ENCODE measurements around the gene INPP5F.

Gene INPP5F

DNA sequence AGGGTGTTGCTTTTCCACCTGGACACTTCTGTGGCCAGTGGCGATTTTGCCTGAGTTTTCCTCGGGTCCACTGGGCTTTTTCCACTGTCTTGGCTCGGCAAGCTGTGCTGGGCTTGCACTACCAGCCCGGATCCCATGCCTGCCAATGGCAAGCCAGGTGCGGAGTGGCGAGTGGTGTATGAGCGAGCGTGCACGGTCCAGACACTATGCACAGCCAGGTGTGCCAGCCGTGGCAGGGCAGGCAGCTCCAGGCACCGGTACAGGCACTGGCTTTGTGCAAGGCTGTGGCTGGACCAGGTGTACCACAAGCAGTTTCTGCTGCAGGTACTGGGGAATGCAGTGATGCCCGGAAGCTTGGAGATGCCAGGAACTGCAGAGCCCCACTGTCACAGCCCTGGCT is 22.1 kb downstream of the INPP5F start:
- 0 out of 2 replicates have a peak, but pooled peaks cover 7% of the 10 kb centered on the region for H3K9me3 ChIP-seq (ENCODE audit: control insufficient read depth, insufficient read depth, low read length)
- H3K4me3 ChIP-seq (ENCODE audit: low read depth, low read length): no peak overlapping the region
- peaks cover 10% of the 10 kb centered on the region; the same call in 1 of the 2 replicates for H3K4me1 ChIP-seq (ENCODE audit: control insufficient read depth, insufficient read depth, low read length)
- no peak overlapping the region for H3K9ac ChIP-seq (ENCODE audit: low read depth, low read length)
- H3K27me3 ChIP-seq (ENCODE audit: control insufficient read depth, insufficient read depth, low read length): no peaks in the 10 kb centered on the region
- H3K36me3 ChIP-seq (ENCODE audit: control insufficient read depth, insufficient read depth, low read length): no peaks in the 10 kb centered on the region
- no peak overlapping the region for H3K27ac ChIP-seq (ENCODE audit: low read depth, low read length)

GRCh38 chr10:119748871-119749270 is 23.0 kb downstream of the INPP5F start:
- Histone ChIP-seq H3K4me1 (ENCODE audit: control insufficient read depth, insufficient read depth, low read length) (peaks cover 3% of the 10 kb centered on the region; the same call in 1 of the 2 replicates), H3K4me3 (ENCODE audit: low read depth, low read length) (no peak overlapping the region), H3K9me3 (ENCODE audit: control insufficient read depth, insufficient read depth, low read length) (0 out of 2 replicates have a peak, but pooled peaks cover 7% of the 10 kb centered on the region), H3K27me3 (ENCODE audit: control insufficient read depth, insufficient read depth, low read length) (no peaks in the 10 kb centered on the region), H3K36me3 (ENCODE audit: control insufficient read depth, insufficient read depth, low read length) (no peaks in the 10 kb centered on the region), H3K27ac (ENCODE audit: low read depth, low read length) (no peak overlapping the region), H3K9ac (ENCODE audit: low read depth, low read length) (no peak overlapping the region)

GRCh38 chr10:119749455-119749854 is 23.6 kb downstream of the INPP5F start:
- Histone ChIP-seq H3K4me1 (ENCODE audit: control insufficient read depth, insufficient read depth, low read length) (0 out of 2 replicates have a peak, but pooled peaks cover 6% of the 10 kb centered on the region), H3K9ac (ENCODE audit: low read depth, low read length) (no peak overlapping the region), H3K9me3 (ENCODE audit: control insufficient read depth, insufficient read depth, low read length) (0 out of 2 replicates have a peak, but pooled peaks cover 7% of the 10 kb centered on the region), H3K4me3 (ENCODE audit: low read depth, low read length) (no peak overlapping the region), H3K27me3 (ENCODE audit: control insufficient read depth, insufficient read depth, low read length) (no peaks in the 10 kb centered on the region), H3K36me3 (ENCODE audit: control insufficient read depth, insufficient read depth, low read length) (no peaks in the 10 kb centered on the region), H3K27ac (ENCODE audit: low read depth, low read length) (no peak overlapping the region)

DNA sequence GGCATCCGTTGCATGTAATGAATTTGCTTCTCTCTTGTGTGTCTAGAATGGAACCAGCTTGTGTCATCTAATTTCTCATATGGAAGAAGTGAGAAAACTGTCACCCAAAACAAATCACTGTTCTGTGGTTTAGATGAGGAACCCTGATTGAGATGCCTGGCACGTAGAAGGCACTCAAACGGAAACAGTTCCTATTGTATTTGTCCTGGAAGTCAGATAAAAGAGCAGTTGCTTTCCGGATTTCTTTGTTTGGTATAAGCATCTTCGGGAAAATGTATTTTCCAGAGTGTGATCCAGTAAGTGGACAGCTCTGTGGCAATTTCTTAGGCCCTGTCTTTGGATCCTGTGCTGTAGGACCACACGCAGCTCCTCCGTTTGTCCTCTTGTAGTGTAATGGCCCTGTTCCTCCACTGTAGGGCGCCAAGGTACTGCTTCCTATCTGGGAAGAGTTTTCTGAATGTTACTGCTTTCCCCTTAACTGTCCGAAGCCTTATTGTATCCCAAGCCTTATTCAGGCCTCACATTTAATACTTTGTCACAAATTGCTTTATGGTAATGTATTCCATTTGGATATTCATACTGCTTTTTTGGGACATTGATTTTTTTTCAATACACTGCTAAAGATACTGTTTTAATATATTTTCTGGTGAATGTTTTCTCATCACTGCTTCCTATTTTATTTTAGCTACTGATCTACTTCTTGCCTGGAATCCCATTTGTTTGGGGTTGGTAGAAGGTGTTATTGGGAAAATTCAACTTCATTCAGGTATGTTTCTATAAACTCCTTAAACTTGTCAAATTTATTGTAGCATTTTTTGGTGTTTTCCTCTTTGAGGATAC is 24.8 kb downstream of the INPP5F start:
- H3K9me3 ChIP-seq (ENCODE audit: control insufficient read depth, insufficient read depth, low read length): 0 out of 2 replicates have a peak, but pooled peaks cover 7% of the 10 kb centered on the region
- no peaks in the 10 kb centered on the region for H3K36me3 ChIP-seq (ENCODE audit: control insufficient read depth, insufficient read depth, low read length)
- no peak overlapping the region for H3K27ac ChIP-seq (ENCODE audit: low read depth, low read length)
- H3K4me3 ChIP-seq (ENCODE audit: low read depth, low read length): no peak overlapping the region
- 0 out of 2 replicates have a peak, but pooled peaks cover 6% of the 10 kb centered on the region for H3K4me1 ChIP-seq (ENCODE audit: control insufficient read depth, insufficient read depth, low read length)
- H3K9ac ChIP-seq (ENCODE audit: low read depth, low read length): no peak overlapping the region
- H3K27me3 ChIP-seq (ENCODE audit: control insufficient read depth, insufficient read depth, low read length): no peaks in the 10 kb centered on the region

DNA sequence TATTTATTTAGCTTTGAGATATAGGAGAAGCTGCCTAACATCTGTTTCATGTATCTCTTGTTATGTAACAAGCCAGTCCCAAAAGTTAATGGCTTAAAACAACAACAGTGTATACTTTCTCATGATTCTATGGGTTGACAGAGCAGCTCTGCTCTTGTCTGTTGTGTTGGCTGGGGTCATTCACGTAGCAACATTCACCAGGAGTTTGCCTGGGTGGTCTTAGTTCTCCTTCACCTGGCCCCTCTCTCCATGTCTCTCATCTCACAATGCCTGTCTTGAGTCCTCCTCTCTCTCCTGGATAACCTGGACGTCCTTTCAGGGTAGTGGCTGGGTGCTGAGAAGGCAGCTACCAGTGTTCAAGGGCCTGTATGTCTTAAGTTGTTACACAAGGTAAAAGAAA is 27.5 kb downstream of the INPP5F start:
- Histone ChIP-seq H3K4me1 (ENCODE audit: control insufficient read depth, insufficient read depth, low read length) (0 out of 2 replicates have a peak, but pooled peaks cover 6% of the 10 kb centered on the region), H3K27me3 (ENCODE audit: control insufficient read depth, insufficient read depth, low read length) (no peaks in the 10 kb centered on the region), H3K9ac (ENCODE audit: low read depth, low read length) (no peak overlapping the region), H3K4me3 (ENCODE audit: low read depth, low read length) (no peak overlapping the region), H3K36me3 (ENCODE audit: control insufficient read depth, insufficient read depth, low read length) (no peaks in the 10 kb centered on the region), H3K27ac (ENCODE audit: low read depth, low read length) (no peak overlapping the region), H3K9me3 (ENCODE audit: control insufficient read depth, insufficient read depth, low read length) (no peaks in the 10 kb centered on the region)

GRCh38 chr10:119754085-119754484 is 28.2 kb downstream of the INPP5F start:
- H3K4me1 ChIP-seq (ENCODE audit: control insufficient read depth, insufficient read depth, low read length): 0 out of 2 replicates have a peak, but pooled peaks cover 6% of the 10 kb centered on the region
- no peaks in the 10 kb centered on the region for H3K36me3 ChIP-seq (ENCODE audit: control insufficient read depth, insufficient read depth, low read length)
- no peak overlapping the region for H3K4me3 ChIP-seq (ENCODE audit: low read depth, low read length)
- H3K27ac ChIP-seq (ENCODE audit: low read depth, low read length): no peak overlapping the region
- H3K9ac ChIP-seq (ENCODE audit: low read depth, low read length): no peak overlapping the region
- H3K9me3 ChIP-seq (ENCODE audit: control insufficient read depth, insufficient read depth, low read length): no peaks in the 10 kb centered on the region
- no peaks in the 10 kb centered on the region for H3K27me3 ChIP-seq (ENCODE audit: control insufficient read depth, insufficient read depth, low read length)

DNA sequence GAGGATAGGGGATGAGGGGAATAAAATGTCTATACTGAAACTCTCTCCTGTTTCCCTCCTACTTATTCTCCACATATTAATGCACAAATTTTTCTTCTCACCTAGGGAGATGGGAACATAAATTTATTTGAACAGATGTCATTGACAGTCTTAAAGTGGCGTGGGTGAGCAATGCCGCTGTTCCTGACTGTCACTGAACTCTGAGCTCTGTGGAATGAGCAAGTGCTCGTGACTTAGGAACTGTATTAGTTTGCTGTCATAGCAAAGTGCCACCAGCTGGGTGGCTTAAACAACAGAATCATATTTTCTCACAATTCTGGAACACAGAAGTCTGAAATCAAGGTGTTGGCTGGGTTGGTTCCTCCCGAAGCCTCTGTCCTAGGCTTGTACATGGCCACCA is 29.1 kb downstream of the INPP5F start:
- no peak overlapping the region for H3K4me3 ChIP-seq (ENCODE audit: low read depth, low read length)
- H3K36me3 ChIP-seq (ENCODE audit: control insufficient read depth, insufficient read depth, low read length): no peaks in the 10 kb centered on the region
- H3K27me3 ChIP-seq (ENCODE audit: control insufficient read depth, insufficient read depth, low read length): no peaks in the 10 kb centered on the region
- H3K9ac ChIP-seq (ENCODE audit: low read depth, low read length): no peak overlapping the region
- 0 out of 2 replicates have a peak, but pooled peaks cover 6% of the 10 kb centered on the region for H3K4me1 ChIP-seq (ENCODE audit: control insufficient read depth, insufficient read depth, low read length)
- H3K27ac ChIP-seq (ENCODE audit: low read depth, low read length): no peak overlapping the region
- H3K9me3 ChIP-seq (ENCODE audit: control insufficient read depth, insufficient read depth, low read length): no peaks in the 10 kb centered on the region

DNA sequence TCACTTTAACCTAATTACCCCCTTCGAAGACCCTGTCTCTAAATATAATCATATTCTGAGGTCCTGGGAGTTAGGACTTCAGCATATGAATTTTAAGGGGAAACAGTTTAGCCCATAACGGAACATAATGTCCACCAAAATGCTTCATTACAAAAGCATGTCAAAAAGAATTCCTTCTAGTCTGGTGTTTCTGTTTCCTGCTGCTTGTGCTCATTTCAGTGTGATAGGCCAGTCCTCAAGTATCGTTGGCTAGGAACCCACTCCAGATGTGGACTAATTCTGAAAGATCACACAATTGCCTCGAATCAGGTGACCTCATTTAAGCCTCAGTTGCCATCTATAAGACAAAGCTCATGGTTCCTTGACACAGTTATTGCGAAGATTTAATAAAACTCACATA is 29.6 kb downstream of the INPP5F start:
- Histone ChIP-seq H3K36me3 (ENCODE audit: control insufficient read depth, insufficient read depth, low read length) (no peaks in the 10 kb centered on the region), H3K4me3 (ENCODE audit: low read depth, low read length) (no peak overlapping the region), H3K9me3 (ENCODE audit: control insufficient read depth, insufficient read depth, low read length) (no peaks in the 10 kb centered on the region), H3K9ac (ENCODE audit: low read depth, low read length) (no peak overlapping the region), H3K27me3 (ENCODE audit: control insufficient read depth, insufficient read depth, low read length) (no peaks in the 10 kb centered on the region), H3K27ac (ENCODE audit: low read depth, low read length) (no peak overlapping the region), H3K4me1 (ENCODE audit: control insufficient read depth, insufficient read depth, low read length) (0 out of 2 replicates have a peak, but pooled peaks cover 6% of the 10 kb centered on the region)

GRCh38 chr10:119758448-119759195 is 32.8 kb downstream of the INPP5F start:
- no peaks in the 10 kb centered on the region for H3K9me3 ChIP-seq (ENCODE audit: control insufficient read depth, insufficient read depth, low read length)
- H3K27ac ChIP-seq (ENCODE audit: low read depth, low read length): no peak overlapping the region
- H3K4me3 ChIP-seq (ENCODE audit: low read depth, low read length): no peak overlapping the region
- H3K27me3 ChIP-seq (ENCODE audit: control insufficient read depth, insufficient read depth, low read length): no peaks in the 10 kb centered on the region
- H3K9ac ChIP-seq (ENCODE audit: low read depth, low read length): no peak overlapping the region
- H3K36me3 ChIP-seq (ENCODE audit: control insufficient read depth, insufficient read depth, low read length): no peaks in the 10 kb centered on the region
- 0 out of 2 replicates have a peak, but pooled peaks cover 6% of the 10 kb centered on the region for H3K4me1 ChIP-seq (ENCODE audit: control insufficient read depth, insufficient read depth, low read length)

GRCh38 chr10:119759832-119760231 is 34.0 kb downstream of the INPP5F start:
- no peak overlapping the region for H3K9ac ChIP-seq (ENCODE audit: low read depth, low read length)
- H3K27ac ChIP-seq (ENCODE audit: low read depth, low read length): no peak overlapping the region
- H3K36me3 ChIP-seq (ENCODE audit: control insufficient read depth, insufficient read depth, low read length): no peaks in the 10 kb centered on the region
- H3K27me3 ChIP-seq (ENCODE audit: control insufficient read depth, insufficient read depth, low read length): no peaks in the 10 kb centered on the region
- no peaks in the 10 kb centered on the region for H3K4me1 ChIP-seq (ENCODE audit: control insufficient read depth, insufficient read depth, low read length)
- H3K9me3 ChIP-seq (ENCODE audit: control insufficient read depth, insufficient read depth, low read length): no peaks in the 10 kb centered on the region
- no peak overlapping the region for H3K4me3 ChIP-seq (ENCODE audit: low read depth, low read length)

- H3K36me3 ChIP-seq (ENCODE audit: control insufficient read depth, insufficient read depth, low read length): no peaks in the 10 kb centered on the region
- H3K4me1 ChIP-seq (ENCODE audit: control insufficient read depth, insufficient read depth, low read length): peaks cover 4% of the 10 kb centered on the region; the same call in 1 of the 2 replicates
- H3K27ac ChIP-seq (ENCODE audit: low read depth, low read length): no peak overlapping the region
- H3K9me3 ChIP-seq (ENCODE audit: control insufficient read depth, insufficient read depth, low read length): no peaks in the 10 kb centered on the region
- no peak overlapping the region for H3K9ac ChIP-seq (ENCODE audit: low read depth, low read length)
- H3K4me3 ChIP-seq (ENCODE audit: low read depth, low read length): no peak overlapping the region
- H3K27me3 ChIP-seq (ENCODE audit: control insufficient read depth, insufficient read depth, low read length): no peaks in the 10 kb centered on the region
These were observed 35.3 kb downstream of the INPP5F start for GRCh38 chr10:119761106-119761505.
